Tibial artery (tissue), 4 donors: ENCODE measurements around the gene ZSCAN22.
A peak's percentile ranks its signal among the peaks of the same experiment; 100 is the strongest.

Experiments used
- DNase-seq, 2 donors: peaks; one replicate each; pipeline ENCODE4 v3.0.0-alpha.2; 2019
- H3K27ac ChIP-seq, 2 donors: fragments of 200-600 bp; sonication (generic) in 1 of 2; 1 replicate in 1 of 2; 2 replicates in 1 of 2; pipeline ENCODE4 v1.5.1; 2018 to 2019; ENCODE audit warnings: mild to moderate bottlenecking in 1 of 2
- H3K27me3 ChIP-seq, 2 donors: fragments of 200-600 bp; sonication (generic) in 1 of 2; one replicate each; pipeline versions ENCODE4 v1.5.1 to v1.6.0; 2016 to 2019
- H3K36me3 ChIP-seq, 3 donors: fragments of 200-600 bp; sonication (generic) in 2 of 3; one replicate each; pipeline ENCODE4 v1.5.1; 2016 to 2019; ENCODE audit warnings: mild to moderate bottlenecking in 2 of 3
- H3K4me1 ChIP-seq, 4 donors: fragments of 200-600 bp; sonication (generic) in 2 of 4; 1 replicate in 3 of 4; 2 replicates in 1 of 4; pipeline ENCODE4 v1.5.1; 2016 to 2019
- H3K4me3 ChIP-seq, 2 donors: fragments of 200-600 bp; sonication (generic) in 1 of 2; 1 replicate in 1 of 2; 2 replicates in 1 of 2; pipeline ENCODE4 v1.5.1; 2018 to 2019; ENCODE audit warnings: mild to moderate bottlenecking in 2 of 2
- H3K9me3 ChIP-seq, 3 donors: fragments of 200-600 bp; sonication (generic) in 1 of 3; one replicate each; pipeline ENCODE4 v1.5.1; 2016 to 2019
- CTCF ChIP-seq, 2 experiments: fragments of 200-600 bp in 1 of 2; fragments of 450-650 bp in 1 of 2; IDR thresholded peaks; one replicate each; pipeline ENCODE4 v1.5.1; 2017 to 2019; ENCODE audit warnings: antibody characterized with exemption in 2 of 2, mild to moderate bottlenecking in 1 of 2, moderate library complexity in 1 of 2
- intact Hi-C: fragments of 100-400 bp; cut with DNase I; formaldehyde crosslinking; loops from one replicate; pipeline ENCODE4 v1.15.0; 2023; ENCODE audit warnings: low total_unique reads

Gene ZSCAN22

GRCh38 chr19:58296104-58296503 lies 30.7 kb upstream of the ZSCAN22 start:
- Histone ChIP-seq H3K27me3 (no peaks in the 10 kb centered on the region), H3K27ac (no peak overlapping the region), H3K36me3 (peaks cover 81 to 100% (median 99%) of the 10 kb centered on the region in 3 donors), H3K4me1 (no peaks in the 10 kb centered on the region), H3K9me3 (peaks cover 0 to 83% (median 10%) of the 10 kb centered on the region in 3 donors), H3K4me3 (no peak overlapping the region)
- no peak for DNase-seq
- no peak for TF ChIP-seq CTCF (IDR thresholded peaks at IDR 0.05)
- intact Hi-C loops = no loop called here

- TF ChIP-seq CTCF (IDR thresholded peaks at IDR 0.05) = no peak
- H3K27me3 ChIP-seq = no peaks in the 10 kb centered on the region
- intact Hi-C loops = loop anchor here (5.0 kb wide), 1 partner anchor 118 kb away; the partner anchor contains the start of gene ZNF274
- peaks cover 0 to 38% (median 5%) of the 10 kb centered on the region in 3 donors for H3K9me3 ChIP-seq
- DNase-seq = no peak
- peaks cover 0 to 6% (median under 1%) of the 10 kb centered on the region in 4 donors for H3K4me1 ChIP-seq
- no peak overlapping the region for H3K4me3 ChIP-seq
- H3K27ac ChIP-seq = no peak overlapping the region
- H3K36me3 ChIP-seq = peaks cover 39 to 59% (median 57%) of the 10 kb centered on the region in 3 donors
Observed at GRCh38 chr19:58300620-58301019, 26.2 kb upstream of the ZSCAN22 start.

GRCh38 chr19:58304255-58304654 lies 22.5 kb upstream of the ZSCAN22 start:
- DNase-seq = no peak

GRCh38 chr19:58304748-58305064 lies 22.1 kb upstream of the ZSCAN22 start:
- no peaks in the 10 kb centered on the region for H3K27me3 ChIP-seq
- no peak for TF ChIP-seq CTCF (IDR thresholded peaks at IDR 0.05)
- peak overlapping the region; percentile 81 to 93 for H3K27ac ChIP-seq
- H3K4me3 ChIP-seq = peak overlapping the region; percentile 78 to 91
- H3K9me3 ChIP-seq = peaks cover 0 to 5% (median 0%) of the 10 kb centered on the region in 3 donors
- peaks cover 0 to 19% (median 10%) of the 10 kb centered on the region in 4 donors for H3K4me1 ChIP-seq
- DNase-seq = no peak
- intact Hi-C loops = loop anchor here (2.0 to 5.0 kb wide), 2 partner anchors 26 to 122 kb away; partner anchors contain the start of genes ZNF274 and ZNF8
- H3K36me3 ChIP-seq = peaks cover 33 to 56% (median 50%) of the 10 kb centered on the region in 3 donors

More at GRCh38 chr19:58304255-58304654, 22.5 kb upstream of the ZSCAN22 start:
- Histone ChIP-seq H3K4me1 (peaks cover 0 to 19% (median 10%) of the 10 kb centered on the region in 4 donors), H3K27ac (peak overlapping the region; percentile 81 to 93), H3K9me3 (peaks cover 0 to 9% (median 0%) of the 10 kb centered on the region in 3 donors), H3K36me3 (peaks cover 33 to 57% (median 51%) of the 10 kb centered on the region in 3 donors), H3K27me3 (no peaks in the 10 kb centered on the region), H3K4me3 (peak overlapping the region in 1 of 2 donors; percentile 78)
- TF ChIP-seq CTCF (IDR thresholded peaks at IDR 0.05) = no peak
- intact Hi-C loops = loop anchor here (2.0 to 5.0 kb wide), 2 partner anchors 25 to 122 kb away; partner anchors contain the start of genes ZNF274 and ZNF8

- intact Hi-C loops = loop anchor here (2.0 kb wide), 1 partner anchor 26 kb away; the partner anchor contains the start of gene ZNF8
- Histone ChIP-seq H3K36me3 (peaks cover 27 to 51% (median 44%) of the 10 kb centered on the region in 3 donors), H3K9me3 (peaks cover 0 to 2% (median 0%) of the 10 kb centered on the region in 3 donors), H3K27me3 (no peaks in the 10 kb centered on the region), H3K4me1 (peaks cover 0 to 19% (median 10%) of the 10 kb centered on the region in 4 donors), H3K4me3 (peak within 1 kb of the TSS; percentile 78 to 91), H3K27ac (peak within 1 kb of the TSS; percentile 81 to 93)
- peak; percentile 37 to 63 for TF ChIP-seq CTCF (IDR thresholded peaks at IDR 0.05)
- DNase-seq = peak; percentile 97 to 98
Observed at GRCh38 chr19:58305065-58305931, 21.5 kb upstream of the ZSCAN22 start, which contains the start of gene ERVK3-1. Gene ERVK3-1, plus strand, starts transcription at chr19:58305377. Its CDS starts 6,792 bp downstream, at chr19:58312169.
